Right ventricle myocardium superior (tissue), 1 donor: ENCODE measurements around the gene MINAR1. TPM values are rescaled to one million over a fixed set of nuclear protein-coding genes. Genes with fewer than 3 reads are reported as not detected.

Experiments used
- ATAC-seq: fragments of 200-7000 bp; cut with Tn5 transposase; one replicate; pipeline ENCODE4 v1.9.1; 2020; ENCODE audit warnings: mild to moderate bottlenecking; ENCODE audit not compliant: poor library complexity
- DNase-seq: peaks from one replicate; pipeline ENCODE4 v3.0.0-alpha.2; 2020
- intact Hi-C: fragments of 100-400 bp; cut with DNase I; formaldehyde crosslinking; loops from one replicate; pipeline ENCODE4 v1.11.2; 2022
- total RNA-seq: library from RNA; stranded (reverse); fragmentation: NEBNext Ultra II Directional; extraction: Animal tissue kit (Norgen Biotek cat#: 25700); gene quantifications from one replicate; pipeline ENCODE4 v1.2.1, GENCODE V29; 2021
- donor health status: DM: no; HTN: yes; CAD: no; lungs with severe emphysema.

Gene MINAR1
- total RNA-seq, 1 donor from 2014 or later, result 0.03 TPM

DNA sequence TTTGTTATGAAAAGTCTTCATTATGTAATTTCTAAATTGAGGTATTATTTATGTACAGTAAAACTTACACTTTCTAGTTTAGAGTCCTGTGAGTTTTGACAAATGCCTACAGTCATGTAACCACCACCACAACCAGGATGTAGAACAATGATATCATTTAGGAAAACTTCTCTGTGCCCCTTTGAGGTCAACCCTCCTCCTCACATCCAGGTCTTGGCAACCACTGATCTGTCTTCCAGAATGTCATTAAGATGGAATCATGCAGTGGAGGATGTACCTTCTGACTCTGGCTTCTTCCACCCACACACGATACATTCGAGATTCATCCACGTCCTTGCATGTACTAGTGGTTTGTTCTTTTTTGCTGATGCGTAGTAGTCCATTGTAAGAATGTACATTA is 23.2 kb downstream of the MINAR1 start:
- ATAC-seq (no peak), DNase-seq (no peak)
- intact Hi-C loops, result no loop called here

GRCh38 chr15:79455943-79456342 is 23.8 kb downstream of the MINAR1 start:
- ATAC-seq (no peak), DNase-seq (no peak)
- intact Hi-C loops, result no loop called here

- ATAC-seq (no peak), DNase-seq (no peak)
- intact Hi-C loops, result no loop called here
Measured at GRCh38 chr15:79458491-79458890, 26.4 kb downstream of the MINAR1 start.

- intact Hi-C loops, result no loop called here
- DNase-seq, result no peak
- ATAC-seq, result no peak
Measured at GRCh38 chr15:79459666-79460065, 27.5 kb downstream of the MINAR1 start.

DNA sequence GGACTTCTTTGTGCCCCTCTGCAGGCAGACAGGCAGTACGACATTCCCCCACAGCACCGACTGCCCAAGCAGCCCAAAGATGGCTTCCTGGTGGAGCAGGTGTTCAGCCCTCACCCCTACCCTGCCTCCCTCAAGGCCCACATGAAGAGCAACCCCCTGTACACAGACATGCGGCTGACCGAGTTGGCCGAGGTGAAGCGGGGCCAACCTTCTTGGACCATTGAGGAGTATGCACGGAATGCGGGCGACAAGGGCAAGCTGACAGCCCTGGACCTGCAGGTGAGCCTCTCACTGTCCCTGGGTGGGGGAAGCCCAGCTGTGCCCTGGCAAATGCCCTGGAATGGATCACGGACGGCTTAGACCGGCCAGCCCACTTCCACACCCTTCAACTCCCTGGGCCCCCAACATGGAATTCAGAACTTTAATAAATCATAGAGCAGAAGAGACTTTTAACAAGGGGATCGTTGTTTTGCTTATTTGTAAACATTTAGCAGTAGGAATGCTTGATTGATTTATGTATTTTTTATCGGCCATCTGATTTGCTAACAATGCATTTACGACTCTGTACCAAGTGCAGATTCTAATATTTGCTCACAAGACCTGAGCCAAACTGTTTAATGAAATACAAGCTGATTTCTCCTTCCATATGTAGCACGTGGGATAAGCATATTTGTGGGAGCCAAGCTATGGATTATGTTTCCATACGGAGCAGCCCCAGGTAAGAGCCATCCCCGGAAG is 31.1 kb downstream of the MINAR1 start:
- ATAC-seq (no peak), DNase-seq (no peak)

GRCh38 chr15:79463781-79464270 is 31.7 kb downstream of the MINAR1 start:
- ATAC-seq, result no peak
- intact Hi-C loops, result no loop called here
- no peak for DNase-seq

More for the DNA sequence above, 31.1 kb downstream of the MINAR1 start:
- intact Hi-C loops, result no loop called here

- ATAC-seq (no peak), DNase-seq (no peak)
- intact Hi-C loops, result no loop called here
Measured at GRCh38 chr15:79466488-79466887, 34.4 kb downstream of the MINAR1 start.

- no peak for ATAC-seq
- DNase-seq, result no peak
- intact Hi-C loops, result no loop called here
Measured at GRCh38 chr15:79467865-79468586, 35.9 kb downstream of the MINAR1 start.

DNA sequence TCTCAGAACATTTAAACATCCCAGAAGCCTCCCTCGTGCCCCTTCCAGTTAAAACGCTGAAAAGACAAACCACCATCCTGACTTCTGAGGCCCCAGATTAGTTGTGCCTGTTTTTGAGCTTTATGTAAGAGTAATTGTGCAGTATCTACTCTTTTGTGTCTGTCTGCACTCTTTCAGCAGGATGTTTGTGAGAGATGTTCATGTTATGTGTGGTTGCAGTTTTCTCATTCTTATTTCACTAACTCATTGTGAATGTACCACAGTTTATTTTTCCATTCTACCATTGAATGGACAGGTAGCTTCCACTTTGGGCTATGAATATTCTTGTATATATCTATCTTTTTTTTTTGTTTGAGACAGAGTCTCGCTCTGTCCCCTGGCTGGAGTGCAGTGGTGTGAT is 40.3 kb downstream of the MINAR1 start:
- ATAC-seq (no peak), DNase-seq (no peak)
- intact Hi-C loops, result no loop called here

DNA sequence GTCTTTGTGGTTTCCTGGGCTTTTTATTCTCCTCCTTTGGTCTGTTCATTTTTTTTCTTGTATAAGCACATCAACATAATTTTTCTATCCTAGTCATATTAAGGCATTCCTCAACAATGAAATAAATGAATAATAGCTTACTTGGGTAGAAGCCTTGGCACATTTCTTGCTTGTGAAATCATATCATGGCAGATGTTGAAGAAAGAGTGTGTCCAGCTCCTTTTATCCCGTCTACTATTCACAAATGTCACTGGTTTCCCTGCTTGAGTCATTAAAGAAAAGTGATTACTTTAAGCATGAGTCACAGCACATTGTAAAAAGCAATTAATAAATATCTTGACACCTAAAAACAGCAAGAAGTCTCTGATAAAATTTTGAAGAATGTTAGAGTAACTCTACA is 42.1 kb downstream of the MINAR1 start:
- intact Hi-C loops, result no loop called here
- DNase-seq (no peak), ATAC-seq (no peak)

DNA sequence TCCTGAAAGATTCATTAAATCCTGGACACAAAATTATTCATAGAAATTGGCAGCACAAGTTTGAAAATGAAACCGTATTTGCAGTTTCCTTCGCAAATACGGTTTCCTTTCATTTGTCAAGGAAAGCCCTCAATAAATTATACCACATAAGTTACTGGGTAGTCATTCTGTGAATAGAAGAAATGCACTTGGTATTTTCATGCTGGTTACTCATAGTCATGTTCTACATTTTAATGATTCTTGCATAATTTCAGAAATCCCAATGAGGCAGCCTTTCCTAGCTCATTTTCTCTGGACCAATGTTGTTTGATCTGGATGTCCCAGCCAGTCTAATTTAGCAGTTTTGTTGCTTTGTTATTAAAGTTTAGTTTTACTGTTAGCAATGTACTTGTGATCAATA is 43.2 kb downstream of the MINAR1 start:
- intact Hi-C loops, result no loop called here
- ATAC-seq (no peak), DNase-seq (no peak)

GRCh38 chr15:79478108-79478507 is 46.0 kb downstream of the MINAR1 start:
- intact Hi-C loops, result no loop called here
- DNase-seq (no peak), ATAC-seq (no peak)

DNA sequence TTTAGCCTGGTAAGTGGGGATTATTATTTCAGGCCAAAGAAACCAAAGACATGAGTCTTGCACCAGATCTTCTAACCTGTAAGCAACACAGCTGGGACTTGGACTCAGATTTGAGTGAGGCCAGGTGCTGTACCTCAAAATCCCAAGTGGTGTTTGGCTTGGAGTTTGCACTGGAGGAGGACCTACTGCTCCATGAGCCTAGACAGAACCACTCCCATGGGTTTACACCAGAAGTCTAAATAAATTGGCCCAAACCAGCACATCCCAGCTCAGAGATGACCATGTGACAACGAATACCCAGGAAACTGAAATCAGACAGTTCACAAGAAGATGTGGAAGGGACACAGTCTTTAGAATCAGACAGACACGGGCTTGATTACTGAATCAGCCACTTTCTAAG is 47.5 kb downstream of the MINAR1 start:
- intact Hi-C loops, result no loop called here
- ATAC-seq, result no peak
- no peak for DNase-seq

DNA sequence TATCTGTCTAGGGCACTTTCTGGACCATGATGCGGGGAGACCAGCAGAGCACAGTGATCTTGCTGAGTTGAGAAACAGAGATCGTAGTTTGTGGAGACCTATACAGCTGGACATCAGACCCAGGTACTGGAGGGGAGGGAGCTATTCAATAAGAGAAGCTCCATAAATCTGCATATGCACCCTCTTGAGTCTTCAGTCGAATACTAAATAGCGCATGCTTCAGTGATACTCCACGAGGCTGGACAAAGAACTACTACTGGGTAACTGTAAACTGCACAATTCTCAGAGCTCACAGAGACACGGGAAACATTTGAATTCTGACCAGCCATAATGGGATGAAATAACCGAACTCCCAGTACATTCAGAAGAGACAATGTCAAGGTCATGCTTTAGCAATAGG is 49.7 kb downstream of the MINAR1 start:
- no peak for ATAC-seq
- intact Hi-C loops, result no loop called here
- no peak for DNase-seq

Other genes starting within 250 kb of the MINAR1 start
- gene ANKRD34C, start 149.6 kb upstream of the MINAR1 start, total RNA-seq, result not detected
- gene TMED3, start 121.2 kb upstream of the MINAR1 start, total RNA-seq, result 16.1 TPM